MM.1S (cell line): ENCODE results near the gene FMN1.

Experiments used
- EZH2 ChIP-seq: fragments of 300-600 bp; sonication (generic); optimal IDR thresholded peaks from 2 replicates; pipeline ENCODE3; 2017; ENCODE audit warnings: low read depth, mild to moderate bottlenecking, antibody characterized with exemption, low read length, mixed read lengths
- EZH2phosphoT487 ChIP-seq: fragments of 300-600 bp; sonication (generic); IDR thresholded peaks from 2 replicates; pipeline ENCODE4 v1.6.1; 2018; ENCODE audit warnings: antibody characterized with exemption, low read length

GRCh38 chr15:32796856-32797255 lies 397.7 kb downstream of the FMN1 start:
- TF ChIP-seq EZH2phosphoT487 (no peak), EZH2 (no peak)
